ENCODE measurements around the gene ITFG1. TPM values are rescaled to one million over a fixed set of nuclear protein-coding genes. Genes with fewer than 3 reads are reported as not detected.
"Not testable (repeated sequence)": the region's sequence is repeated elsewhere in the genome, so short reads cannot be mapped to it uniquely, and the experiment has no call there.

The ITFG1 gene
- total RNA-seq, 1 donor from 2014 or later: 64.5 TPM

- DNase-seq; ATAC-seq; intact Hi-C loops (cut with micrococcal nuclease): not testable (repeated sequence)
Measured at GRCh38 chr16:47442884-47443283, 18.0 kb downstream of the ITFG1 start.

- intact Hi-C loops (cut with micrococcal nuclease); ATAC-seq; DNase-seq: not testable (repeated sequence)
Measured at GRCh38 chr16:47440066-47440465, 20.8 kb downstream of the ITFG1 start.

- ATAC-seq; DNase-seq; intact Hi-C loops (cut with micrococcal nuclease): not testable (repeated sequence)
Measured at GRCh38 chr16:47434274-47434673, 26.6 kb downstream of the ITFG1 start.

GRCh38 chr16:47431960-47432359 is 28.9 kb downstream of the ITFG1 start:
- intact Hi-C loops (cut with micrococcal nuclease): no loop called here
- ATAC-seq (no peak), DNase-seq (no peak)

- no peak for ATAC-seq
- intact Hi-C loops (cut with micrococcal nuclease): no loop called here
- no peak for DNase-seq
Measured at GRCh38 chr16:47426806-47427205, 34.1 kb downstream of the ITFG1 start.

- intact Hi-C loops (cut with micrococcal nuclease): no loop called here
- ATAC-seq (no peak), DNase-seq (no peak)
Measured at GRCh38 chr16:47424846-47425245, 36.0 kb downstream of the ITFG1 start.

GRCh38 chr16:47416869-47417268 is 44.0 kb downstream of the ITFG1 start:
- no peak for DNase-seq
- no peak for ATAC-seq
- intact Hi-C loops (cut with micrococcal nuclease): no loop called here

- no peak for DNase-seq
- ATAC-seq: no peak
- intact Hi-C loops (cut with micrococcal nuclease): no loop called here
Measured at GRCh38 chr16:47413041-47413440, 47.8 kb downstream of the ITFG1 start.

- intact Hi-C loops (cut with micrococcal nuclease): no loop called here
- no peak for ATAC-seq
- no peak for DNase-seq
Measured at GRCh38 chr16:47408491-47408890, 52.4 kb downstream of the ITFG1 start.

- ATAC-seq (no peak), DNase-seq (no peak)
- intact Hi-C loops (cut with micrococcal nuclease): no loop called here
Measured at GRCh38 chr16:47395733-47396498, 64.9 kb downstream of the ITFG1 start.

- no peak for DNase-seq
- intact Hi-C loops (cut with micrococcal nuclease): no loop called here
- no peak for ATAC-seq
Measured at GRCh38 chr16:47392081-47392480, 68.8 kb downstream of the ITFG1 start.

- DNase-seq (no peak), ATAC-seq (no peak)
- intact Hi-C loops (cut with micrococcal nuclease): no loop called here
Measured at GRCh38 chr16:47388705-47389104, 72.2 kb downstream of the ITFG1 start.

- intact Hi-C loops (cut with micrococcal nuclease): no loop called here
- no peak for ATAC-seq
- DNase-seq: no peak
Measured at GRCh38 chr16:47387026-47387734, 73.7 kb downstream of the ITFG1 start.

- intact Hi-C loops (cut with micrococcal nuclease): no loop called here
- no peak for DNase-seq
- ATAC-seq: no peak
Measured at GRCh38 chr16:47386201-47386718, 74.6 kb downstream of the ITFG1 start.

- ATAC-seq: no peak
- no peak for DNase-seq
- intact Hi-C loops (cut with micrococcal nuclease): no loop called here
Measured at GRCh38 chr16:47382362-47382761, 78.5 kb downstream of the ITFG1 start.

- no peak for ATAC-seq
- intact Hi-C loops (cut with micrococcal nuclease): no loop called here
- no peak for DNase-seq
Measured at GRCh38 chr16:47377154-47377553, 83.7 kb downstream of the ITFG1 start.

- intact Hi-C loops (cut with micrococcal nuclease): no loop called here
- DNase-seq (no peak), ATAC-seq (no peak)
Measured at GRCh38 chr16:47375423-47375822, 85.4 kb downstream of the ITFG1 start.

- intact Hi-C loops (cut with micrococcal nuclease): no loop called here
- no peak for ATAC-seq
- no peak for DNase-seq
Measured at GRCh38 chr16:47374629-47375028, 86.2 kb downstream of the ITFG1 start.

GRCh38 chr16:47371271-47372014 is 89.4 kb downstream of the ITFG1 start:
- ATAC-seq (no peak), DNase-seq (no peak)
- intact Hi-C loops (cut with micrococcal nuclease): no loop called here

- intact Hi-C loops (cut with micrococcal nuclease): no loop called here
- ATAC-seq (no peak), DNase-seq (no peak)
Measured at GRCh38 chr16:47370536-47370935, 90.3 kb downstream of the ITFG1 start.

Measured in left ventricle myocardium superior (tissue), 1 donor.